DOHH2 (cell line): ENCODE data around the gene KCNIP4.

Source experiments
- EZH2phosphoT487 ChIP-seq: fragments of 200-600 bp; sonication (generic); IDR thresholded peaks from 2 replicates; pipeline ENCODE4 v1.6.1; 2017; ENCODE audit warnings: borderline replicate concordance, mild to moderate bottlenecking, antibody characterized with exemption, low read length, moderate library complexity, mixed read lengths
- TF ChIP-seq, protein P1 (sequence below): fragments of 200-600 bp; sonication (generic); IDR thresholded peaks from one replicate; pipeline ENCODE4 v1.5.1; 2014; ENCODE audit warnings: antibody characterized with exemption, mild to moderate bottlenecking, low read depth, low read length; ENCODE audit not compliant: poor library complexity, severe bottlenecking

DNA sequence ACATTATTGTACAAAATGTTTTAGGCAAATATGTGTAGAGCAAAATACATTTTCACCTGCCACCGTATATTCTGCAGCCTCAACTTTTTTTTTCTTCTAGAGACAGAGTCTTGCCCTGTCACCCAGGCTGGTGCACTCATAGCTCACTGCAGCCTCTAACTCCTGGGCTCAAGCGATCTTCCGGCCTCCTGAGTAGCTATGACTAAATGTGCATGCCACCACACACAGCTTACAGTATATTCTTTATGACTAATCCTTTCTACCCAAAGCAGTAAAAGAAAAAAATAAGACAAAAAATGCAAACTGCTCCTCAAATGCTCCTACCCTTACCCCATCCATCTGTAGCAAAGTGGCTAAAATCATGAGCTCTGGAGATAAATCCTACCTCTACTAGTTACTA, 426.3 kb downstream of the KCNIP4 start:
- TF ChIP-seq, protein P1, sequence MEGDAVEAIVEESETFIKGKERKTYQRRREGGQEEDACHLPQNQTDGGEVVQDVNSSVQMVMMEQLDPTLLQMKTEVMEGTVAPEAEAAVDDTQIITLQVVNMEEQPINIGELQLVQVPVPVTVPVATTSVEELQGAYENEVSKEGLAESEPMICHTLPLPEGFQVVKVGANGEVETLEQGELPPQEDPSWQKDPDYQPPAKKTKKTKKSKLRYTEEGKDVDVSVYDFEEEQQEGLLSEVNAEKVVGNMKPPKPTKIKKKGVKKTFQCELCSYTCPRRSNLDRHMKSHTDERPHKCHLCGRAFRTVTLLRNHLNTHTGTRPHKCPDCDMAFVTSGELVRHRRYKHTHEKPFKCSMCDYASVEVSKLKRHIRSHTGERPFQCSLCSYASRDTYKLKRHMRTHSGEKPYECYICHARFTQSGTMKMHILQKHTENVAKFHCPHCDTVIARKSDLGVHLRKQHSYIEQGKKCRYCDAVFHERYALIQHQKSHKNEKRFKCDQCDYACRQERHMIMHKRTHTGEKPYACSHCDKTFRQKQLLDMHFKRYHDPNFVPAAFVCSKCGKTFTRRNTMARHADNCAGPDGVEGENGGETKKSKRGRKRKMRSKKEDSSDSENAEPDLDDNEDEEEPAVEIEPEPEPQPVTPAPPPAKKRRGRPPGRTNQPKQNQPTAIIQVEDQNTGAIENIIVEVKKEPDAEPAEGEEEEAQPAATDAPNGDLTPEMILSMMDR: no peak
- TF ChIP-seq EZH2phosphoT487: no peak
